Activated naive CD4-positive, alpha-beta T cell treated with anti-CD3 and anti-CD28 coated beads, Interleukin-2, amount 50 U/mL, for 72 hours (primary cell): ENCODE results near the gene PGLYRP2. TPM values are rescaled to one million over a fixed set of nuclear protein-coding genes. Genes with fewer than 3 reads are reported as not detected.
"Not testable (repeated sequence)": the region's sequence is repeated elsewhere in the genome, so short reads cannot be mapped to it uniquely, and the experiment has no call there.

Experiments
- ATAC-seq, 2 donors: fragments of 150-1000 bp; cut with Tn5 transposase; 2 replicates each; pipeline ENCODE4 v1.10.0; 2021; ENCODE audit warnings: mild to moderate bottlenecking in 2 of 2, moderate library complexity in 2 of 2
- DNase-seq, 2 donors: peaks; one replicate each; pipeline ENCODE4 v3.0.0; 2021 to 2022; ENCODE audit warnings: low spot score in 2 of 2
- H3K27ac Mint-ChIP-seq, 2 donors: one replicate each; pipeline ENCODE4 v1.8.0; 2022; ENCODE audit warnings: mild to moderate bottlenecking in 2 of 2, mixed read lengths in 2 of 2
- H3K36me3 Mint-ChIP-seq, 2 donors: one replicate each; pipeline ENCODE4 v1.8.0; 2022; ENCODE audit warnings: mixed read lengths in 2 of 2
- H3K9me3 Mint-ChIP-seq, 2 donors: one replicate each; pipeline ENCODE4 v1.8.0; 2022; ENCODE audit warnings: mixed read lengths in 2 of 2
- total RNA-seq, 2 donors: library from RNA; stranded (reverse); gene quantifications; one replicate each; pipeline ENCODE4 v1.2.3, GENCODE V29; 2022

PGLYRP2 gene, protein sequence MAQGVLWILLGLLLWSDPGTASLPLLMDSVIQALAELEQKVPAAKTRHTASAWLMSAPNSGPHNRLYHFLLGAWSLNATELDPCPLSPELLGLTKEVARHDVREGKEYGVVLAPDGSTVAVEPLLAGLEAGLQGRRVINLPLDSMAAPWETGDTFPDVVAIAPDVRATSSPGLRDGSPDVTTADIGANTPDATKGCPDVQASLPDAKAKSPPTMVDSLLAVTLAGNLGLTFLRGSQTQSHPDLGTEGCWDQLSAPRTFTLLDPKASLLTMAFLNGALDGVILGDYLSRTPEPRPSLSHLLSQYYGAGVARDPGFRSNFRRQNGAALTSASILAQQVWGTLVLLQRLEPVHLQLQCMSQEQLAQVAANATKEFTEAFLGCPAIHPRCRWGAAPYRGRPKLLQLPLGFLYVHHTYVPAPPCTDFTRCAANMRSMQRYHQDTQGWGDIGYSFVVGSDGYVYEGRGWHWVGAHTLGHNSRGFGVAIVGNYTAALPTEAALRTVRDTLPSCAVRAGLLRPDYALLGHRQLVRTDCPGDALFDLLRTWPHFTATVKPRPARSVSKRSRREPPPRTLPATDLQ
- total RNA-seq = under 1 TPM; 0.09 to 0.29 TPM

- no peaks in the 10 kb centered on the region for H3K36me3 Mint-ChIP-seq
- ATAC-seq = peak; percentile 28 to 43
- H3K9me3 Mint-ChIP-seq = no peaks in the 10 kb centered on the region
- peak within 1 kb of the TSS; percentile 29 to 79 for H3K27ac Mint-ChIP-seq
- peak in 1 of 2 donors; percentile 44 for DNase-seq
Measured at GRCh38 chr19:15479391-15480345, at the start of gene PGLYRP2. Gene PGLYRP2 (minus strand): TSS chr19:15479501. CDS start chr19:15479371, 130 bp downstream.

GRCh38 chr19:15527705-15528104 lies 48.4 kb upstream of the PGLYRP2 start:
- ATAC-seq = no peak
- DNase-seq = no peak
- Mint-ChIP-seq H3K27ac (no peak overlapping the region), H3K9me3 (peaks cover 4 to 14% of the 10 kb centered on the region in 2 donors), H3K36me3 (peaks cover 9 to 13% of the 10 kb centered on the region in 2 donors)

DNA sequence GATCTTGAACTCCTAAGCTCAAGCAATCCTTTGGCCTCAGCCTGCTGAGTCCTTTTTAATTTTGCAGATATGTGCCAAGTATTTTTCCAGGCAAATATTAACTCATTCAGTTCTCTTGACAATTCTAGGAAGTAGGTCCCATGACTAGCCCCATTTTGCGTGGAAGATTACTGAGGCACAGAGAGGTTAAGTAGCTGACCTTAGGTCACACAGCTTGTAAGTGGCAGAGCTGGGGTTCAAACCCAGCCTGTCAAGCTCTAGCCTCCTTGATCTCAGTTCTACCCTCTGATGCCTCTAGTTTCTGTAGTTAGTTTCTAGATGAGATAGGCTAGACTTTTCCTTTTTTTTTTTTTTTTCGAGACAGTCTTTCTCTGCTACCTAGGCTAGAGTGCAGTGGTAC lies 47.1 kb upstream of the PGLYRP2 start:
- Mint-ChIP-seq H3K36me3 (peaks cover 9 to 13% of the 10 kb centered on the region in 2 donors), H3K27ac (no peak overlapping the region), H3K9me3 (peaks cover 4 to 14% of the 10 kb centered on the region in 2 donors)
- DNase-seq (no peak), ATAC-seq (no peak)

GRCh38 chr19:15525291-15525690 lies 46.0 kb upstream of the PGLYRP2 start:
- Mint-ChIP-seq H3K9me3 (peaks cover 1 to 10% of the 10 kb centered on the region in 2 donors), H3K36me3 (peaks cover 6 to 9% of the 10 kb centered on the region in 2 donors), H3K27ac (no peak overlapping the region)
- ATAC-seq (no peak), DNase-seq (no peak)

- no peak for ATAC-seq
- peaks cover 0 to 8% of the 10 kb centered on the region in 2 donors for H3K9me3 Mint-ChIP-seq
- H3K36me3 Mint-ChIP-seq = peaks cover under 1 to 4% of the 10 kb centered on the region in 2 donors
Measured at GRCh38 chr19:15524781-15525180, 45.5 kb upstream of the PGLYRP2 start.

GRCh38 chr19:15519433-15519976 lies 40.2 kb upstream of the PGLYRP2 start:
- ATAC-seq (no peak), DNase-seq (no peak)
- peaks cover 4 to 16% of the 10 kb centered on the region in 2 donors for H3K9me3 Mint-ChIP-seq
- H3K27ac Mint-ChIP-seq = no peak overlapping the region
- H3K36me3 Mint-ChIP-seq = peaks cover 5 to 16% of the 10 kb centered on the region in 2 donors

More at GRCh38 chr19:15524781-15525180, 45.5 kb upstream of the PGLYRP2 start:
- no peak for DNase-seq
- no peak overlapping the region for H3K27ac Mint-ChIP-seq

DNA sequence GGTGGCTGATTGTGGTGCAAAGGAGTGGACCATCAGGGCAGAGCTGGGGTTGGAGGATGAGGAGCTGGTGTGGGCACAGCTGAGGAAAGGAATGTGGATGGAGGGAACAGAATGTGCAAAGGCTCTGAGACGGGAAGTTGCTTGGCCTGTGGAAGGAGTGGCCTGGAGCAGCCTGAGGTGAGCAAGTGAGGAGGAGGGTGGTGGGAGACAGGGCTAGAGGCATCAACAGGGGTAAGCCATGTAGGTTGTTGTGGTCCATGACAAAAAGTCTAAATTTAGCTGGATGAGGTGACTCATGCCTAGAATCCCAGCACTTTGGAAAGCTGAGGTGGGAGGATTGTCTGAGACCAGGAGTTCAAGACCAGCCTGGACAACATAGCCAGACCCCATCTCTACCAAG lies 38.5 kb upstream of the PGLYRP2 start:
- H3K9me3 Mint-ChIP-seq = peaks cover 4 to 14% of the 10 kb centered on the region in 2 donors
- H3K36me3 Mint-ChIP-seq = peaks cover 5 to 16% of the 10 kb centered on the region in 2 donors
- ATAC-seq (no peak), DNase-seq (no peak)
- H3K27ac Mint-ChIP-seq = no peak overlapping the region

DNA sequence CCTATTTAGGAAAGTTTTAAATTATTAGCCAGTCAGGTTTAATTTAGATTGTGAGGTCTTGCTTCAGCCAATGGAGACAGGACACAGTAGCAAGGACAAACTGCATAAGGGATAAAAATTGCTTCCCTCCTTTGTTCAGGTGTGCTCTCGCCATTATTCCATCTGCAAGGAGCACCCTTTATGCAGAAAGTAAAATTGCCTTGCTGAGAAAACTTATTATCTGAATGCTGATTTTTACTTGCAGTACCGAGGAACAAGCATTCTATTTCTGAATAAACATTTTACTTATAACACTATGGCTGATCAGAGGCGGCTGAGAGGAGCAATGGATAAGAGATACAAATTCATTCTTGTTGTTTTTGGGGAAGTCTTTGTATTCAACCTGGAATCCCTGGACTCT lies 37.1 kb upstream of the PGLYRP2 start:
- no peak for ATAC-seq

GRCh38 chr19:15515227-15515625 lies 35.9 kb upstream of the PGLYRP2 start:
- peak in 1 of 2 donors; percentile 6 for ATAC-seq
- peaks cover 5 to 16% of the 10 kb centered on the region in 2 donors for H3K36me3 Mint-ChIP-seq
- peak overlapping the region; percentile 87 to 96 for H3K27ac Mint-ChIP-seq
- H3K9me3 Mint-ChIP-seq = peaks cover 4 to 14% of the 10 kb centered on the region in 2 donors
- DNase-seq = not testable (repeated sequence)

More for the DNA sequence above, 37.1 kb upstream of the PGLYRP2 start:
- H3K9me3 Mint-ChIP-seq = peaks cover 4 to 14% of the 10 kb centered on the region in 2 donors
- H3K36me3 Mint-ChIP-seq = peaks cover 5 to 16% of the 10 kb centered on the region in 2 donors
- peak overlapping the region in 1 of 2 donors; percentile 19 for H3K27ac Mint-ChIP-seq
- no peak for DNase-seq

DNA sequence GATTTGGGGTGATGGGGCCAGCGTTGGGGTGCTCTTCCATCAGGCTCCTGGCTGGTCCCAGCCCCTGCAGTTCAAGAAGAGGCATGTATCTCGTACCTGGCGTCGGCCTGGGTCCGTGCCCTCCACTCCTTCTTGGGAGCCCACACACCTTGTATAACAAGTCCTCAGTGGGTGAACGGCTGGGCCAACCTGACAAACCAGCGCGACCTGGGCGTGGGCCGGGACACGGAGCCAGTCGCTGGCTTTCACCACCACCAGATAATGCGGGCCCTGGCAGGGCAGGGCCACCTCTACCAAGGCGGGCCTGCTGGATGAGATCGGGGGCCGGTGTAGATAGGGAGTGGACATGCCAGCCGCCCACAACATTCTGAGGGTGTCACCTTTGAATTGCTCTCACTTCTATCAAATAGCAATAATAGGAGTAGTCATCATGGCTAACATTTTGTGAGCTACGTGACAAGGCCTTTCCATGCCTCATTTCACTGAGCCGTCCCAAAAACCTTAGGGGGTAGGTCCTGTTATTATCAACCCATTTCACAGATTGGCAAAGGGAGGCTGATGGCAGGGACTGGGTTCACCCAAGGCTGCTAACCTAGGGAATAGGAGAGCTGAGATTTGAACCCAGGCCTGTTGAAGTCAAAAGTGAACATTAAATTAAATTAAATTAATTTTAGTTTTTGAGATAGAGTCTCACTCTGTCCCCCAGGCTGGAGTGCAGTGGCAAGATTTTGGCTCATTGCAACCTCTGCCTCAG lies 32.5 kb upstream of the PGLYRP2 start:
- ATAC-seq (no peak), DNase-seq (no peak)
- H3K36me3 Mint-ChIP-seq = peaks cover 9% of the 10 kb centered on the region in 2 donors
- no peak overlapping the region for H3K27ac Mint-ChIP-seq
- peaks cover 4 to 8% of the 10 kb centered on the region in 2 donors for H3K9me3 Mint-ChIP-seq

DNA sequence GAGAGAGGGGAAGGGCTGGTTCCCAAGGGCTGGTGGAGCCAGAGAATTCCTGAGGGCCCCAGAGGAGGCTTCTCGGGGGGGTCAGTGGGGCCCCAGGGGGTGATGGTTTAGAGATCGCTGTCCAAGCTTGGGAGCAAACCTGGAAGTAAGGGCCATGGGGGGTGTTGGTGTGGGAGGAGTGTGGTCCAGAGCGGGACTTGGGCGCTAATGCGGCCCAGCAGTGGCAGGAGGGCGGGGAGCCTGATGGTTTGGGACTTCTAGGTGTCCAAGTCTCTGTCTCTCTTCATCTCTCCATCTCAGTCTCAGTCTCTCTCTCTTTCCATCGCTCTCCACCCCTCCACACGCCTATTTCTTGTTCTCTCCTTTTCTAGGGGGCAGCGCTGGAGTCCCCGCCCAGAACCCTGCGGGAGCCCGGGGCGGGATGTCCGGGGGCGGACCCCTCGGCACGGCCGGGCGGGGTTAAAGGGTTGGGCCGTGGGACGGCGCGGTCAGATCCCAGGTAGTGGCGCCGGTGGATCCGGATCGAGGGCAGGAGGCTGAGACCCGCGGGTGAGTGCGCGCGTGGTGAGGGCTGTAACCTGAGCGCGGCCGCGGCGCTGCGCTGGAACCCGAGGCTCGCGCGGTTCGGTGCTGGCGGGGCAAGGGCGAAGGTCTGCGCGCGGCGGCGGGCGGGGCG lies 28.9 kb upstream of the PGLYRP2 start, which contains the start of gene CYP4F22:
CYP4F22 (plus strand) TSS at position 491 of the 676 bp plus-strand sequence. CDS start 16,812 bp downstream, outside the sequence.
- ATAC-seq = peak; percentile 53 to 58
- DNase-seq = peak in 1 of 2 donors; percentile 13
- no peaks in the 10 kb centered on the region for H3K9me3 Mint-ChIP-seq

GRCh38 chr19:15507068-15508034 lies 28.1 kb upstream of the PGLYRP2 start:
- DNase-seq = no peak
- no peak overlapping the region for H3K27ac Mint-ChIP-seq
- H3K9me3 Mint-ChIP-seq = no peaks in the 10 kb centered on the region
- H3K36me3 Mint-ChIP-seq = peaks cover 0 to 4% of the 10 kb centered on the region in 2 donors
- no peak for ATAC-seq

More for the DNA sequence above, 28.9 kb upstream of the PGLYRP2 start, which contains the start of gene CYP4F22:
- Mint-ChIP-seq H3K36me3 (peaks cover 0 to 4% of the 10 kb centered on the region in 2 donors), H3K27ac (no peak within 1 kb of the TSS)

DNA sequence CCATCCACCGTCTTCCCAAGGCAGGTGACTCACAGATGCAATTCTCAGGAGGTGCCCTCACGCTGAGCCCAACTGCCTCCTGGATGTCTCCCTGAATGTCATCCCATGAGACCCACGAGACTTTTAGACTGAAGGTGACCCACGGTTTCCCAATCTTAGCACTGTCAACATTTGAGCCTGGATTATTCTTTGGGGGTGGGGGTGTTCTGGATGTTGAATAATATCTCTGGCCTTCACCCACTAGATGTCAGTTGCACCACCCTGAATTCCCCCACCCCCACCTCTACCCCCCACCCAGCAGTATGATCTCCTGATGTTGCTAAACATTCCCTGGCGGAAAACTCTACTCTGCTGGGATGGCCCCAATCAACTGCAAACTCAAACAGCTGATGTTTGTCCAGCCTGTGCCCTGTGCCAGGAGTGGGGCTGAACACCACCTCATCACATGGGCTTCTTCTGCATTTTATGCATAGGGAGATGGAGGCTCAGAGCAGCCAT lies 26.8 kb upstream of the PGLYRP2 start:
- Mint-ChIP-seq H3K9me3 (no peaks in the 10 kb centered on the region), H3K27ac (no peak overlapping the region), H3K36me3 (peaks cover 0 to 4% of the 10 kb centered on the region in 2 donors)
- ATAC-seq (no peak), DNase-seq (no peak)

- H3K9me3 Mint-ChIP-seq = no peaks in the 10 kb centered on the region
- DNase-seq (no peak), ATAC-seq (no peak)
- H3K27ac Mint-ChIP-seq = no peak overlapping the region
- H3K36me3 Mint-ChIP-seq = no peaks in the 10 kb centered on the region
Measured at GRCh38 chr19:15502264-15502663, 23.0 kb upstream of the PGLYRP2 start.
